HG03571 (cell line): ENCODE results near the gene ZSCAN20.

Experiments
- ATAC-seq: cut with Tn5 transposase; IDR thresholded peaks from one replicate; pipeline ENCODE4 v1.9.1; 2021; ENCODE audit not compliant: unreplicated experiment

ZSCAN20 gene

GRCh38 chr1:33443080-33443704 lies 29.3 kb upstream of the ZSCAN20 start:
- no peak for ATAC-seq

- no peak for ATAC-seq
These were observed 28.7 kb upstream of the ZSCAN20 start for GRCh38 chr1:33443705-33444180.

DNA sequence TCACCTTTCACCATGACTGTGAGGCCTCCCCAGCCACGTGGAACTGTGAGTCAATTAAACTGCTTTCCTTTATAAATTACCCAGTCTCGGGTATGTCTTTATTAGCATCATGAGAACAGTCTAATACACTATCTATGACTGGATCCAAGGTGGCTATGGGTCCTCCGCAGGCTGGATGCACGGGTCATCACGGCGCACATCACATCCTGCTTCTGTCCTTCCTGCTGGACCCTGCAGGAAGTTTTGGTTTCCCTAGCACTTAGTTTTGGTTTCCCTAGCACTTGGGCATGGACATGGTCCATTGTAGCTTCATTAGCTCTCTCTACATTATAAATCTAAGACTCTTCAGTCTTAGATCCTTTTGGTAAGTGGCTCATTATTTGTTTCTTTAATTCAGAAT lies 27.3 kb upstream of the ZSCAN20 start:
- ATAC-seq: no peak

DNA sequence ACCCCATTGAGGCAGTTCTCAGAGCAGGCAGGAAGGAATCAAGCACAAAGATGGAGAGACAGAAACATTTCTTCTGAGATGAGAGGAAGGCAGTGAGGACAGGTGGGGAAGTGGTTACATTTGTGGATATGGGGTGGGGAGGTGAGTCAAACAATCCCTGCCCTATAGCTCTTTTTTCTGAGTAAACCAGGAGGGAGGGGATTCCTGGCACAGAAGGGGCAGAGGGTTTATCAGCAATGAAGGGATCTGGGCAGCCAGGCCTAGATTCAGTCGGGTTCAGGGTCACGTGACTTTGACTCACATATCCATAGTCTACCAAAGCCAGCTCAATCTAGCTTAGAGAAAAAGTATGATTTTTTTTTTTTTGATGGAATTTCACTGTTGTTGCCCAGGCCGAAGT lies 25.9 kb upstream of the ZSCAN20 start:
- ATAC-seq: no peak

DNA sequence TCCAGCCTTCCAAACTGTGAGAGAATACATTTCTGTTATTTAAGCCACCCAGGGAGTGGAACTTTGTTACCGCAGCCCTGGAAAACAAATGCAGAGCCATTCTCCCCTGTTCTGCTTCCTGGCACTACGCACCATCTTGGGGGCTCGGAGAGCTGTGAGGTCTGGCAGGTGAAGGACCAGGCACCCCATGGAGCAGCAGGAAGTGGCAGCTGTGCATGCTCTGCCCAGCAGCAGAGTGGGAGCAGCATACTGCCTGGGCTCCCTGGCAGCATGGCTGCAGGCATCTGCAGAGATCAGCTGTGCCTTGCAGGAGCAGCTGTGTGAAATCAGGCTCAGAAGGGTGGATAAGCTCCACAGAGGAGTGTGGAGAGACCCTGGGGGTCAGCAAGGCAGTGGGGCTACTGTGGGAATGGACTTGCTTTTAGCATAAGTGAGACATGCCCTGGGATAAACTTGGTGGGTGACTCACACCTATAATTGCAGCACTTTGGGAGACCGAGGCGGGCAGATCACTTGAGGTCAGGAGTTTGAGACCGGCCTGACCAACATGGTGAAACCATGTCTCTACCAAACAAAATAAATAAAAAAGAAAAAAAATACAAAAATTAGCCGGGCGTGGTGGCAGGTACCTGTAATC lies 17.7 kb upstream of the ZSCAN20 start:
- no peak for ATAC-seq

DNA sequence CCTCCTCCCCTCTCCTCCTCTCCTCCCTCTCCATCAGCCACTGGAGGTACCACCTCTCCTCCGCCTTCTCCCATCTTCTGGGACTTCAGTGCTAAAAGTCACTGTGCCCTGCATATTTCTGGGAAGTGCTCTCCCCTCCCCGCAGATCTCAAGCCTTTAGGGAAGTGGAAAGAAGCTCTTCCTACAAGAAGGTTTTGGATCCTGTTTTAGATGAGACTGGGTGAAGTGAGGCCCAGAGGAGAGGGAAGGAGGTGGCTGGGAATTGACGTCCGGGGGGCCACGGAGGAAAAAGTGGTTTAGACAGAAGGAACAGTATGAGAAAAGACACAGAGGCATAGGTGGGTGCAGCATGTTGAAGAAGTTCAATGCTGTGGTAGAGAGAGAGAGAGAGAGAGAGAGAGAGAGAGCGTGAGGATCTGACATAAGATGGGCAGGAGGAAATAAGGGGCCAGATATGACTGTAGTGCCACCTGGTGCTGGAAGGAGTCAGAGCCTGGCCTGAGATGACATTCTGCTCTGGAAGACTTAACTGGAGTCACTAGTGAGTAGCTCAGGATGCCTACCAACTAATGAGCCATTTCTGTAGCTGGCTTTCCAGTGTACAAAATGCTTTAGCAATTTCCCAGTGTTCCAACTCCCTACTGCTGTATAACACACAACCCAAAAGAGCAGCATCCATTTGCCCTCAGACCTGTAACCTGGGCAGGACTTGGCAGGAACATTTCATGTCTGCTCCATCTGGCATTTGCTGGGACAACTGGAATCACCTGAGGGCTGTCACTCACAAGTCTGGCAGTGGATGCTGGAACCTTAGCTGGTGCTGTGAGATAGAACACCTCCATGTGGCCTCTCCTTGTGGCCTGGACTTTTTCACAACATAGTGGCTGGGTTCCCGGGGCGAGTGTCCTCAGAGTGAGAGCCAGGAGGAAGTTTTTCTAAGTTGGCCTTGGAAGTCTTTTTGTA lies 16.6 kb upstream of the ZSCAN20 start:
- no peak for ATAC-seq

GRCh38 chr1:33456502-33456886 lies 16.0 kb upstream of the ZSCAN20 start:
- ATAC-seq: no peak

- ATAC-seq: no peak
These were observed 12.8 kb upstream of the ZSCAN20 start for GRCh38 chr1:33459691-33460090.

- ATAC-seq: no peak
These were observed 12.3 kb upstream of the ZSCAN20 start for GRCh38 chr1:33460144-33460543.

- ATAC-seq: no peak
These were observed 11.4 kb upstream of the ZSCAN20 start for GRCh38 chr1:33460947-33461629.

DNA sequence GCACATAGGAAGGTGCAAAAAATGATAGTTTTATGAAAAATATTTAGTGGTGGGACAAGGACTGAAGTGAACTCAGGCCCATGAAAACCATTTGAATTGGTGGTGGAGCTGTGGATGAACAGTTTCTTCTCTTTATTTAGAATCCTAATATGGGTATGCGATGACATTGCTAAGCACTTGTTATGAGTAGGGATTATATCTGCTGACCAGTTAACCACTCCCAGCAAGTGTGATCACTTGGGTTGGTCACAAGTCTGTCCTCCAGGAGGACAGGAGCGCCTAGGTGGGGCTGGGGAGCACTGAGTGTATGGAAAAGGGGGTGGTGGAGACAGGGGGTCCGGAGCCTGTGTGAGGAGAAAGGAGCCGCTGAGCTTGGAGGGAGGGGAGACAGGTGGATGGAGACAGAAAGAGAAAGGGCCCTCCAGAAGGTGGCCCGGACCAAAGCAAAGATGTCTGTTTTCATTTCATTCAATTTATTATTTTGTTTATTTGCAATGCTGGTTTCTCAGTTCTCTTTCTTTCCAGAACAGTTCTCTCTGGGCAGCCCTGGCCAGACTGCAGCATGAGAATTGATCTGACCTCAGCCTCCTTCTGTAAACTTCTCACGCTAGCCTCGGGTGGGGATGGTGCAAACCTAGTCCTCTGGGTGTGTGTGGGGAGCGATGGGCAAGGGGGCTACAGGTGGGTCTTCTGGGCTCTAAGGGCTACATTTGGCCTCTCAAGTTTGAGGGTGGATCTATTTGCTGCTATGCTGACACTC lies 9.9 kb upstream of the ZSCAN20 start:
- no peak for ATAC-seq

- no peak for ATAC-seq
These were observed 7.9 kb upstream of the ZSCAN20 start for GRCh38 chr1:33464552-33464951.

GRCh38 chr1:33465316-33465715 lies 7.1 kb upstream of the ZSCAN20 start:
- ATAC-seq: no peak

DNA sequence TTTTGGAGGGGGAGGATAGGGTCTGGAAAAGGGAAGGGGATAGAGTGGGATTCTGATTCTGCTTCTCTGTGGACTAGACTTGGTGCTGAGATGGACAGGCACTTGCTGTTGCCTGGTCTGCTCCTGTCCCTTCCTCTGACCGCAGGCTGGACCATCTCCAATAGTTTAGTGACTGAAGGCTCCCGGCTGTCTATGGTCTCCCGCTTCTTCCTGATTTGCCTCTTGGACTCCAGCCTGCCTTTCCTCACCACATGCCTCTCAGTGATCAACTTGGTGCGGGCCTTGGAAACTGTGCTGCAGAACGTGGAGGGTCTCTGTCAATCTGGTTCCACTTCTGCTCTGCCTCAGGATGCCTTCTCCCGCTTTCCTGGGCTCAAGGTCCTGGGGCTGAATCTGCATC lies 6.3 kb upstream of the ZSCAN20 start:
- ATAC-seq: no peak

DNA sequence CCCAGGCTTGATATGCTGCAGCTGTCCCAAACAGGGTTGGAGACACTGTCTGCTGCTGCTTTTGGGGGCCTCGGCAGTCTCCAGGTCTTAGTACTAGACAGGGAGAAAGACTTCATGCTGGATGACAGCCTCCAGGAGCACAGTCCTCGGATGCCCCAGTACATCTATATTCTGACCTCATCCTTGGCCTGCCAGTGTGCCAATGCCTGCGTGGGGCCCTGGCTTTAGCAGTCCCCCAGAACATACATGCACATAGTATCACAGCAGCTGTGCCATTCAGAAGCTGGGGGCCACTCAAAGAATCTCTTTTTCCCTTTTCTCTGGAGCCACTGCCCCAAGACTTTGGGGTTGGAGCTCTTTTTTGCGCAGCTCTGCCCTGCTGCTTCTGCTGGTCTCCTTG lies 4.4 kb upstream of the ZSCAN20 start:
- ATAC-seq: no peak

GRCh38 chr1:33468531-33468930 lies 3.9 kb upstream of the ZSCAN20 start:
- ATAC-seq: no peak

- ATAC-seq: no peak
These were observed 3.5 kb upstream of the ZSCAN20 start for GRCh38 chr1:33468967-33469366.

- no peak for ATAC-seq
These were observed 2.8 kb upstream of the ZSCAN20 start for GRCh38 chr1:33469691-33470090.

- ATAC-seq: no peak
These were observed 1.9 kb upstream of the ZSCAN20 start for GRCh38 chr1:33470495-33471012.

GRCh38 chr1:33471416-33471815 lies 1.0 kb upstream of the ZSCAN20 start:
- no peak for ATAC-seq
